Measurements from ENCODE around the gene CD151. TPM values are rescaled to one million over a fixed set of nuclear protein-coding genes. Genes with fewer than 3 reads are reported as not detected.

CD151 gene
- total RNA-seq, 1 donor from 2014 or later = 70.8 TPM

GRCh38 chr11:871472-871871 is 38.7 kb downstream of the CD151 start:
- no peak for DNase-seq

DNA sequence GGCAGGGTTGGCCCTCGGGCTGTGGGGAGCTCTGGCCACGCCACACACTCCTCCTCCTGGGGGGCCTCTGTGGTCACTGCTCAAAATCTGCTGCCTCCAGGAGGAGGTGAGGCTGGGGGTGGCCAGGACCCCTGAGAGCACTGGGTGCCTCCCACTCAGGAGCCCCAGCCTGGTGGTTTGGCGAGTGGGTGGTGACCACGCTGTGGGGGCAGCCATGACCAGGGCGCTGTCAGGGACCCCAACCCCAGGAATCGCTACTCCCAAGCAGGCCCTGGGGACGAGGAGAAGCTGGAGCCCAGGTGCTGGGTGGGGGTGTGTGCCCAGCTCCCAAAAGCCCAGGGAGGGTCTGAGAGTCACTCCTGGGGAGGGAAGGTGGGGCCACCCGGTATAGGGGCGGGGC is 40.0 kb downstream of the CD151 start:
- no peak for DNase-seq

DNA sequence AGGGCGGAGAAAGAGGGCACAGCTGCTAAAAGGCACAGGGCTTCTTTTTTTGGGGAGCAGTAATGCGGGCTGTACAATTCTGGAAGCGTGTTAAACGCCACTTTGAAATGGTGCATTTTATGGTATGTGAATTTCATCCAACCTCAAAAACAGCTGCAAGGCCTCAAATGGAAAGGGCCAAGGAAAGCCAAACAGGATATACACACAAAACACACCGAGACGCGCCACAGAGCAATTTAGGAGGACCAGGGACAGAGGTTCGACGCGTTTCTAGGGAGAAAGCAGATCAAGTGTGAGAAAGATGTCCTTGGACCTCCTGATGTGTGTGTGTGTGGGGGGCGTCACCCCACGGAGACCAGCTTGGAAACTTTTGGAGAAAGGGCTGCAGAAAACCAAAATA is 41.0 kb downstream of the CD151 start:
- no peak for DNase-seq

- no peak for DNase-seq
These were observed 42.5 kb downstream of the CD151 start for GRCh38 chr11:875203-875602.

- DNase-seq = no peak
These were observed 43.1 kb downstream of the CD151 start for GRCh38 chr11:875769-876301.

DNA sequence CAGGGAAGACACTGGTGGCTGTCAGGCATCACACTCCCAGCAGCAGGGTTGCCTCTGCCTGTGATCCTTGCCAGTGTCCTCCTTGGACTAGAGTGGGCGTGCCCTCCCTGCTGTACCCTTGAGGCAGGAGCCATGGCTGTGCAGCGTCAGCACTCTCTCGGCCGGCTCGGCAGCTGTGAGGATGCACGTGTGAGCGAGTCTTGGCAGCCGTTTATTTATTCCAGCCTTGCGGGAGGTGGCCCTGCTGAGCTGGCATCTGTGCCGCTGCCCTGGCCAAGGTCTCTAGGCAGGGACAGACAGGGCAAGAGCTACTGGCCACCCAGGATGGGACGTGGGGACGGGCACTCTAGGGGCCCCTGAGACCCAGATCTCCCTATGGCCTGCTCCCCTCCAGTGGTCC is 43.8 kb downstream of the CD151 start:
- no peak for DNase-seq

GRCh38 chr11:877565-877964 is 44.8 kb downstream of the CD151 start:
- DNase-seq = no peak

DNA sequence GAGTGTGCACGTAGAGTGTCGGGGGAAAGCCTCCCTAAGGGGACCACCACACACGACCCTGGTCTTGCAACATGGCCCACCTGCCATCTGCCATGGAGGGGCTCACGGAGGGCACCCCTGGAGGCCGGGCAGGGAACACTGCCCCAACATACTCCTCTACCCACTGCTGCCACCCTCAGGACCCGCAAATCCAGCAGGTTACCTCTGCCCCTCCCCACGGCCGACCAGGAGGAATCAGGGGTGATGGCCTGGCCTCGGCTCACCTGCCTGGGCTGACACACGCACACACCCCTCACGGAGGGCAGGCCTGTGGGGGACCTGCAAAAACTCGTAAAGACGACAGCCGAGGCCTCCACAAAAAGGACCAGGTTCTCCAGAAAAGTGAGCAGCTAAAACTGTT is 47.7 kb downstream of the CD151 start:
- no peak for DNase-seq

DNA sequence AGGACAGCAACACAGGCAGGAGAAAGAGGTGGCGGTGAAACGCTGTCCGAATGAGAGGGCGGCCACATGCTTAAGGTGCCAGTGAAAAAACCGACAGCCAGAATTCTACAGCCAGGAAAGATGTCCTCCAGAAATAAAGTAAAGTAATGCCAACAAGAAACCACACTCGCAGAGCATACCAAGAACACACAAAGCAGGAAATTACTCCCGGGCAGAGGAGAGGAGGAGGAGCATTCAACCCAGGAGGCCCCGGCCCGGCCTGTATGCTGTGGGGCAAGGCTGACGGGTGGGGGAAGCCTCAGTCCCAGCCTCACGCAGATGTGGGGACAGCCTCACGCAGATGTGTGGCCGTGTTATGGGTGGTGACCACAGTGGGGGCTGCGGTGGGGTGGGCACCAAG is 49.8 kb downstream of the CD151 start:
- DNase-seq = no peak

- DNase-seq = no peak
These were observed 50.8 kb downstream of the CD151 start for GRCh38 chr11:883527-883926.

DNA sequence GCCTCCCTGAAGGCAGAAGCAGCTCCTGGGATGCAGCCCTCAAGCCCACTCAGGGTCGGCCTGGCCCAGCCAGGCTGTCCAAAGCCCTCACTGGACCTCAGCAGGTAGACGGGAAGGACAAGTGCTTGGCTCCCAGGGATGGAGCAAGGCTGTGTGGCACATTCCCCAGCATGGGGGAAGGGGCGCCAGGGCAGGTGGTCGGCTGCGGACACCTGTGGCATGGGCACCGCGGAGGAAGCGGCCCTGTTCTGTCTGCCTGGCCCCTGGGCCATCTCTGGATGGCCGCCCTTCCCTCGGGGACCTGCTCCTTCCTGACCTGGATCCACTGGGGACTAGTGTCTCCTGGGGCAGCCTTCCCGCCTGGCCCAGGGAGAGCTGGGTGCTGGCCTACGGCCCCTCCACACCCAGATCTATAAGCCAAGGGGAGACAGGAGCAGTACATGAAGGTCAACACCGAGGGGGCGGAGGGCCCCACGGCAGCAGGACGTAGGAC is 51.9 kb downstream of the CD151 start:
- no peak for DNase-seq

GRCh38 chr11:886568-886967 is 53.8 kb downstream of the CD151 start:
- DNase-seq = no peak

DNA sequence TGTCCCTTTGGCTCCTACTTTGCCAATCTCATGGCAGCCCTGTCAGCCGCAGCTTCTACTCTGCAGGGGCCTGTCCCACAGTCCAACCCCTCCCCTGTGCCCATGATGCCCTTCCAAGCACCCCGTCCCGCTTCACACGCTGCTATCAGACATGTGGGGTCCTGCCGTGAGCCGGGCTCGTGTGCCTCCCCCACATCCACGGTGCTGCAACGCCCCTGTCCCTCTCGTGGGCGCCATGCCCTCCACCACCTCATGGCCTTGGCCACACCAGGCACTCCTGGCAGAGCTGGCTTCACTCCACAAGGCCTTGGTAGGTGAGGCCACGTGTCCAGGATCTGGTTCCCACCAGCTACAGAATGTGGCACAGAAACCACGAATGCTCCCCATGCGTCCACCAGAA is 54.8 kb downstream of the CD151 start:
- DNase-seq = no peak

Small RNAs within 50 kb of the gene (small RNA-seq; reads per million reads assigned to genes)
- not detected for gene SNORA52 (ENCODE audit: low replicate concordance)

Other genes starting within 250 kb of the CD151 start
- gene IRF7, start 217.0 kb upstream of the CD151 start, total RNA-seq = 6.6 TPM
- gene CDHR5, start 208.0 kb upstream of the CD151 start, total RNA-seq = not detected
- 2.6 TPM for gene SCT, start 205.8 kb upstream of the CD151 start, total RNA-seq
- not detected for gene DRD4, start 195.7 kb upstream of the CD151 start, total RNA-seq
- 15.7 TPM for gene DEAF1, start 137.7 kb upstream of the CD151 start, total RNA-seq
- gene TMEM80, start 137.1 kb upstream of the CD151 start, total RNA-seq = 7.8 TPM
- gene EPS8L2, start 126.7 kb upstream of the CD151 start, total RNA-seq = 35.6 TPM
- 134 TPM for gene TALDO1, start 85.5 kb upstream of the CD151 start, total RNA-seq
- 15.3 TPM for gene GATD1, start 55.5 kb upstream of the CD151 start, total RNA-seq
- not detected for gene CEND1, start 42.9 kb upstream of the CD151 start, total RNA-seq
- 11.6 TPM for gene SLC25A22, start 34.7 kb upstream of the CD151 start, total RNA-seq
- 4.6 TPM for gene PIDD1, start 27.7 kb upstream of the CD151 start, total RNA-seq
- 391 TPM for gene RPLP2, start 23.0 kb upstream of the CD151 start, total RNA-seq
- gene PNPLA2, start 14.0 kb upstream of the CD151 start, total RNA-seq = 60.0 TPM
- 5.6 TPM for gene CRACR2B, start 5.0 kb upstream of the CD151 start, total RNA-seq
- 64.4 TPM for gene POLR2L, start 9.6 kb downstream of the CD151 start, total RNA-seq
- gene TSPAN4, start 9.9 kb downstream of the CD151 start, total RNA-seq = 35.8 TPM
- 29.3 TPM for gene CHID1, start 77.9 kb downstream of the CD151 start, total RNA-seq
- gene AP2A2, start 92.9 kb downstream of the CD151 start, total RNA-seq = 29.1 TPM
- under 0.01 TPM for gene MUC6, start 203.8 kb downstream of the CD151 start, total RNA-seq
- under 0.01 TPM for gene MUC2, start 241.9 kb downstream of the CD151 start, total RNA-seq

Measured in skin of body (tissue), 3 donors.